SU-DHL-6 (cell line): ENCODE results near the gene SIGLEC7.

Source experiments
- CTCF ChIP-seq: fragments of 200-600 bp; sonication (generic); IDR thresholded peaks from one replicate; pipeline ENCODE4 v1.5.1; 2017; ENCODE audit warnings: antibody characterized with exemption, mild to moderate bottlenecking, low read length, moderate library complexity; ENCODE audit not compliant: insufficient read depth, poor library complexity, severe bottlenecking
- EZH2phosphoT487 ChIP-seq: fragments of 200-600 bp; sonication (generic), shearing (Covaris generic); conservative IDR thresholded peaks from 2 replicates; pipeline ENCODE4 v1.6.1; 2018; ENCODE audit warnings: mild to moderate bottlenecking, antibody characterized with exemption, low read length, moderate library complexity, mixed read lengths

- TF ChIP-seq CTCF (peak; percentile 52), EZH2phosphoT487 (no peak)
These were observed 44.8 kb upstream of the SIGLEC7 start for GRCh38 chr19:51097166-51097738.
